DOHH2 (cell line): ENCODE results near the gene GDPGP1.

Experiments
- H3F3A ChIP-seq: fragments of 200-600 bp; sonication (generic), shearing (Covaris generic); 2 replicates; pipeline ENCODE4 v1.6.0; 2016; ENCODE audit warnings: antibody characterized with exemption, mild to moderate bottlenecking; ENCODE audit not compliant: control insufficient read depth, insufficient read depth
- H3K27ac ChIP-seq: fragments of 200-600 bp; sonication (generic); 2 replicates; pipeline ENCODE4 v1.5.1; 2014; ENCODE audit warnings: low read depth, mild to moderate bottlenecking, low read length, moderate library complexity
- H3K27me3 ChIP-seq: fragments of 200-600 bp; sonication (generic); 2 replicates; pipeline ENCODE4 v1.6.1; 2014; ENCODE audit warnings: mild to moderate bottlenecking, low read length, mixed read lengths; ENCODE audit not compliant: control insufficient read depth
- H3K36me3 ChIP-seq: fragments of 200-600 bp; sonication (generic); 2 replicates; pipeline ENCODE4 v1.6.1; 2014; ENCODE audit warnings: mild to moderate bottlenecking, low read length, moderate library complexity, mixed read lengths; ENCODE audit not compliant: control insufficient read depth
- H3K4me1 ChIP-seq: fragments of 200-600 bp; sonication (generic); 2 replicates; pipeline ENCODE4 v1.6.1; 2014; ENCODE audit warnings: mild to moderate bottlenecking, low read length, mixed read lengths; ENCODE audit not compliant: control insufficient read depth
- H3K4me2 ChIP-seq: fragments of 200-600 bp; sonication (generic); 2 replicates; pipeline ENCODE4 v1.6.0; 2014; ENCODE audit warnings: mild to moderate bottlenecking, low read length, moderate library complexity
- H3K4me3 ChIP-seq: fragments of 200-600 bp; sonication (generic); 2 replicates; pipeline ENCODE4 v1.5.1; 2014; ENCODE audit warnings: mild to moderate bottlenecking, low read length, mixed read lengths
- H3K79me2 ChIP-seq: fragments of 200-600 bp; sonication (generic); 2 replicates; pipeline ENCODE4 v1.6.1; 2014; ENCODE audit warnings: mild to moderate bottlenecking, low read length, mixed read lengths; ENCODE audit not compliant: control insufficient read depth
- H3K9me2 ChIP-seq: fragments of 200-600 bp; sonication (generic); replicated peaks from 2 replicates; pipeline ENCODE4 v1.6.1; 2014; ENCODE audit warnings: mild to moderate bottlenecking, low read length, mixed read lengths; ENCODE audit not compliant: control insufficient read depth
- H3K9me3 ChIP-seq: fragments of 200-600 bp; sonication (generic); 2 replicates; pipeline ENCODE4 v1.6.1; 2014; ENCODE audit warnings: antibody characterized with exemption, low read length, mixed read lengths; ENCODE audit not compliant: control insufficient read depth, insufficient read depth
- H4K20me1 ChIP-seq: fragments of 200-600 bp; sonication (generic); 2 replicates; pipeline ENCODE4 v1.6.0; 2014; ENCODE audit warnings: low read depth, mild to moderate bottlenecking, antibody characterized with exemption, low read length, moderate library complexity; ENCODE audit not compliant: control insufficient read depth, insufficient read depth
- EZH2phosphoT487 ChIP-seq: fragments of 200-600 bp; sonication (generic); IDR thresholded peaks from 2 replicates; pipeline ENCODE4 v1.6.1; 2017; ENCODE audit warnings: borderline replicate concordance, mild to moderate bottlenecking, antibody characterized with exemption, low read length, moderate library complexity, mixed read lengths
- TF ChIP-seq, protein P1 (sequence below): fragments of 200-600 bp; sonication (generic); IDR thresholded peaks from one replicate; pipeline ENCODE4 v1.5.1; 2014; ENCODE audit warnings: antibody characterized with exemption, mild to moderate bottlenecking, low read depth, low read length; ENCODE audit not compliant: poor library complexity, severe bottlenecking

The GDPGP1 gene

DNA sequence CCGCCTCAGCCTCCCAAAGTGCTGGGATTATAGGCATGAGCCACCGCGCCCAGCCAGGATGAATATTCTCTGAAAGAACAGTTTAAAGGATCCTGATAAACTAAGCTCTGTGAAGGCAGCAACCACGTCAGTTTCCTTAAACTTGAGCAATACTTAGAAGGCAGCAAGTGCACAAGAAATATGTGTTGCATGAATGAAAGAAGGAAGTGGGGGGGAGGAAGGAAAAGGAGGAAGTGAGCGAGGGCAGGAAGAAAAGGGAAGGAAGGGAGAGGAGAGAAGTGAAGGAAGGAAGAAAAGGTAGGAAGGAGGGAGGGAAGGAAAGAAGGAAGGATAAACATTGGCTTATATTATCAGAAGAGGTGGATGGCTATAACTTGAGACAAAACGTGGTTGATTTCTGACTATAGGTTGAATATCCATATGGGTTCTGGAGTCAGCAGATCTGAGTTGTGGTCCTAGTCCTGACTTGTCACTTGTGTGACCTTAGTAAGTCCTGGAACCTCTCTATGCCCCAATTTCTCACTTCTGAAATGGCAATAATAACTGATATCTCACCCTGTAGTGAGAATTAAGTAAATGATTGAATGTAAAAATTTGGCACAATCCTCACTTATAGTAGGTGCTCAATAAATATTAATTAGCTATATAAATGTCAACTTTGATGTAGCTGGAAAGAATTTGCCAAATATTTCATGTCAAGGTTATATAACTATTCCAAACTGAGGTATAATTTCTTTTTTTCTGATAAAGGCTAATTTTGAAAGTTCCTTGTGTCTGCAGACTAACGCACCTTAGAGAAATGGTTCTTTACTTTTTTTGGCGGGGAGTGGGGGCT is 44.9 kb upstream of the GDPGP1 start:
- no peak overlapping the region; the same call in 1 of the 2 replicates for H3K27ac ChIP-seq
- H3K9me3 ChIP-seq, result no peaks in the 10 kb centered on the region
- 0 out of 2 replicates have a peak, but pooled peaks cover 3% of the 10 kb centered on the region for H3K27me3 ChIP-seq
- peaks cover 11% of the 10 kb centered on the region for H3F3A ChIP-seq
- no peak for TF ChIP-seq EZH2phosphoT487
- TF ChIP-seq, protein P1, sequence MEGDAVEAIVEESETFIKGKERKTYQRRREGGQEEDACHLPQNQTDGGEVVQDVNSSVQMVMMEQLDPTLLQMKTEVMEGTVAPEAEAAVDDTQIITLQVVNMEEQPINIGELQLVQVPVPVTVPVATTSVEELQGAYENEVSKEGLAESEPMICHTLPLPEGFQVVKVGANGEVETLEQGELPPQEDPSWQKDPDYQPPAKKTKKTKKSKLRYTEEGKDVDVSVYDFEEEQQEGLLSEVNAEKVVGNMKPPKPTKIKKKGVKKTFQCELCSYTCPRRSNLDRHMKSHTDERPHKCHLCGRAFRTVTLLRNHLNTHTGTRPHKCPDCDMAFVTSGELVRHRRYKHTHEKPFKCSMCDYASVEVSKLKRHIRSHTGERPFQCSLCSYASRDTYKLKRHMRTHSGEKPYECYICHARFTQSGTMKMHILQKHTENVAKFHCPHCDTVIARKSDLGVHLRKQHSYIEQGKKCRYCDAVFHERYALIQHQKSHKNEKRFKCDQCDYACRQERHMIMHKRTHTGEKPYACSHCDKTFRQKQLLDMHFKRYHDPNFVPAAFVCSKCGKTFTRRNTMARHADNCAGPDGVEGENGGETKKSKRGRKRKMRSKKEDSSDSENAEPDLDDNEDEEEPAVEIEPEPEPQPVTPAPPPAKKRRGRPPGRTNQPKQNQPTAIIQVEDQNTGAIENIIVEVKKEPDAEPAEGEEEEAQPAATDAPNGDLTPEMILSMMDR, result no peak
- H3K9me2 ChIP-seq, result no peaks in the 10 kb centered on the region
- no peaks in the 10 kb centered on the region for H3K36me3 ChIP-seq
- peaks cover 79% of the 10 kb centered on the region for H3K4me1 ChIP-seq
- peak overlapping the region; percentile 41 for H3K4me2 ChIP-seq
- no peaks in the 10 kb centered on the region for H4K20me1 ChIP-seq
- peak overlapping the region; percentile 32; the same call in 1 of the 2 replicates for H3K4me3 ChIP-seq
- H3K79me2 ChIP-seq, result no peaks in the 10 kb centered on the region; the same call in 1 of the 2 replicates

DNA sequence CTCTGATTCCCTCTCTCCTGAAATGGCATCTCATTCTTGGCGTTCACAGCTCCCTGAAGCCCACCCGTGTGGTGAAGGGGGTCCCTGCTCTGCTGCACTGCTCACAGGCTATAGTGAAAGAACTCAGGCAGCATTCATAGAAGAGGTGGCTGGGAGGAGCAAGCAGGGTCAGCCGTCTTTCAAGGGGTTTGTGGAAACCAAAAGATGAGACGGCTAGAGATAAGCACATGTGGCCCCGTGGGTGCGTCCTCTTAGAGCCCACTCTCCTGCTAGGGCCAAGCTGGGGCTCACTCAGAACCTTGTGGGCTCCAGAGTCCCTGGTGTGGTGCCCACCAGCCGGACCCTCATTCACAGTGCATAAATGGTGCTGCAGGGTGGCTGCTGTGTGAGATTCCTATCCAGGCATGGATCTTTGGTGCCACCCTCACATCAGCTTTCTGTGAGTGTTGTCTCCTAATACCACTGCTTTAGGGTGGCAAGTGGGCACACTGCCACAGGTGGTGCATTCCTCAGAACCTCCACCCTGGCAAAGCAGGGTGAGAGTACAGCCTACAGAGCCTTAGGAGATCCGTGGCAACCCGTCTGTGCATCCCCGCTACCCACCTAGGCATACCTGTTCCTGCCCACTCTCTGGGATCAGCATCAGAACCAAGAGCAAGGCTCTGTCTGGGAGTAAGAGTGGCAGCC is 44.1 kb upstream of the GDPGP1 start:
- peak overlapping the region; percentile 87 for H3K27ac ChIP-seq
- peaks cover 8% of the 10 kb centered on the region for H3F3A ChIP-seq
- H3K9me2 ChIP-seq, result no peaks in the 10 kb centered on the region
- no peaks in the 10 kb centered on the region for H3K36me3 ChIP-seq
- TF ChIP-seq, protein P1, result no peak
- TF ChIP-seq EZH2phosphoT487, result no peak
- no peaks in the 10 kb centered on the region for H3K27me3 ChIP-seq
- no peaks in the 10 kb centered on the region for H3K9me3 ChIP-seq
- peak overlapping the region; percentile 96 for H3K4me2 ChIP-seq
- peaks cover 79% of the 10 kb centered on the region for H3K4me1 ChIP-seq
- H4K20me1 ChIP-seq, result no peaks in the 10 kb centered on the region
- peak overlapping the region; percentile 70; the same call in 1 of the 2 replicates for H3K4me3 ChIP-seq
- no peaks in the 10 kb centered on the region; the same call in 1 of the 2 replicates for H3K79me2 ChIP-seq

DNA sequence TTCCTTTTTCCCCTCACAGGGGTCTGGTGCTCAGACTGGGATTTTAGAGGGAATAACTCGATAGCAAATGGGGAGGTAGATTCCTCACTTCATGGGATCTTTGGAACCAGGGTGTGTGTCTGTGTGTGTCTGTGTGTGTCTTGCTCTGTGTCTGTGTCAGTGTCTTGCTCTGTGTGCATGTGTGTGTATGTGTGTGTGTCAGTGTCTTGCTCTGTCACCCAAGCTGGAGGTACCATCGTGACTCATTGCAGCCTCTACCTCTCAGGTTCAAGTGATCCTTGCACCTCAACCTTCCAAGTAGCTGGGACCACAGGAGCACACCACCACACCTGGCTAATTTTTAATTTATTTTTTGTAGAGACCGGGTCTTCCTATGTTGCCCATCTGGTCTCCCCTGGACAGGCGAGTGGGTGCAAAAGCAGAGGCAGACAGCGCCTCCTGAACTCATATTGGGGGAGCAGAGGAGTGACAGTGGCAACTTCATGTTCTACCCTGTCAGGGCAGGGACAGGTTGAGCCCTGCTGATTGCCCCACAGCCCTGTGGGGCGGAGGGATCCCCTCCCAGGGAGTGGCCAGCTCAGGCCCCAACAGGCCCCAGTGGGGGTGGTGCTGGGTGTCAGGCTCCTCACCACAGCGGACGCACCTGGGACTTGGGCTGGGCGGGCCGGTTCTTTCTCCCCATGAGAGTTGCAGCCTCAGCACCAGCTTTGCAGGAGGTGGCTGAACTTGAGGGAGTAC is 43.2 kb upstream of the GDPGP1 start:
- Histone ChIP-seq H4K20me1 (no peaks in the 10 kb centered on the region), H3K4me3 (peak overlapping the region; percentile 70), H3K9me2 (no peaks in the 10 kb centered on the region), H3K4me1 (peaks cover 80% of the 10 kb centered on the region), H3K36me3 (no peaks in the 10 kb centered on the region), H3K27me3 (no peaks in the 10 kb centered on the region), H3K4me2 (peak overlapping the region; percentile 96), H3K79me2 (no peaks in the 10 kb centered on the region; the same call in 1 of the 2 replicates), H3K9me3 (no peaks in the 10 kb centered on the region), H3K27ac (peak overlapping the region; percentile 87), H3F3A (peaks cover 10% of the 10 kb centered on the region)
- TF ChIP-seq, protein P1, result no peak
- TF ChIP-seq EZH2phosphoT487, result no peak
